ENCODE results near the gene MTMR3. TPM values are rescaled to one million over a fixed set of nuclear protein-coding genes. Genes with fewer than 3 reads are reported as not detected.

Gene MTMR3
- total RNA-seq, 4 donors from 2014 or later: 33.5 to 46.5 (median 40.8) TPM

- H3K4me3 ChIP-seq: no peak overlapping the region
- WGBS: 86% methylated on average over 3 of the region's 3 CpGs
- intact Hi-C loops (cut with DNase I): no loop called here
- TF ChIP-seq CTCF (IDR thresholded peaks at IDR 0.05) (no peak), EP300 (IDR thresholded peaks at IDR 0.05) (no peak), POLR2AphosphoS5 (IDR thresholded peaks at IDR 0.05) (no peak), POLR2A (IDR thresholded peaks at IDR 0.05; ENCODE audit: low read depth) (no peak)
- DNase-seq (ENCODE audit: extremely low spot score): no peak
- H3K9me3 ChIP-seq: no peaks in the 10 kb centered on the region
- no peaks in the 10 kb centered on the region for H3K36me3 ChIP-seq
- H3K4me1 ChIP-seq: peaks cover 0 to 4% (median 0%) of the 10 kb centered on the region in 4 donors
- no peaks in the 10 kb centered on the region for H3K27me3 ChIP-seq
- no peak overlapping the region for H3K27ac ChIP-seq (replicated peaks in 1 of 4)
Observed at GRCh38 chr22:29867851-29868250, 15.1 kb upstream of the MTMR3 start.

- no peaks in the 10 kb centered on the region for H3K27me3 ChIP-seq
- TF ChIP-seq POLR2AphosphoS5 (IDR thresholded peaks at IDR 0.05): no peak
- TF ChIP-seq CTCF (IDR thresholded peaks at IDR 0.05): no peak
- no peak for TF ChIP-seq POLR2A (IDR thresholded peaks at IDR 0.05; ENCODE audit: low read depth)
- no peak for TF ChIP-seq EP300 (IDR thresholded peaks at IDR 0.05)
- no peak overlapping the region for H3K4me3 ChIP-seq
- peaks cover 0 to 6% (median 0%) of the 10 kb centered on the region in 4 donors for H3K4me1 ChIP-seq
- H3K36me3 ChIP-seq: no peaks in the 10 kb centered on the region
- no peak for DNase-seq (ENCODE audit: extremely low spot score)
- no peak overlapping the region for H3K27ac ChIP-seq (replicated peaks in 1 of 4)
- no peaks in the 10 kb centered on the region for H3K9me3 ChIP-seq
- 65% methylated on average over 3 of the region's 3 CpGs for WGBS
- intact Hi-C loops (cut with DNase I): no loop called here
Observed at GRCh38 chr22:29870574-29870973, 12.4 kb upstream of the MTMR3 start.

- H3K36me3 ChIP-seq: no peaks in the 10 kb centered on the region
- no peak overlapping the region for H3K27ac ChIP-seq (replicated peaks in 1 of 4)
- no peak overlapping the region for H3K4me3 ChIP-seq
- peaks cover 0 to 6% (median 0%) of the 10 kb centered on the region in 4 donors for H3K4me1 ChIP-seq
- intact Hi-C loops (cut with DNase I): no loop called here
- no peak for DNase-seq (ENCODE audit: extremely low spot score)
- 37% methylated on average over 5 of the region's 5 CpGs for WGBS
- H3K27me3 ChIP-seq: no peaks in the 10 kb centered on the region
- TF ChIP-seq POLR2A (IDR thresholded peaks at IDR 0.05; ENCODE audit: low read depth) (no peak), CTCF (IDR thresholded peaks at IDR 0.05) (no peak), POLR2AphosphoS5 (IDR thresholded peaks at IDR 0.05) (no peak), EP300 (IDR thresholded peaks at IDR 0.05) (no peak)
- no peaks in the 10 kb centered on the region for H3K9me3 ChIP-seq
Observed at GRCh38 chr22:29871684-29872083, 11.3 kb upstream of the MTMR3 start.

GRCh38 chr22:29872144-29872893 is 10.7 kb upstream of the MTMR3 start:
- 100% methylated on average over 2 of the region's 3 CpGs for WGBS
- Histone ChIP-seq H3K36me3 (no peaks in the 10 kb centered on the region), H3K4me3 (no peak overlapping the region), H3K27ac (replicated peaks in 1 of 4) (no peak overlapping the region), H3K9me3 (no peaks in the 10 kb centered on the region), H3K27me3 (no peaks in the 10 kb centered on the region), H3K4me1 (peaks cover 0 to 6% (median 0%) of the 10 kb centered on the region in 4 donors)
- TF ChIP-seq POLR2A (IDR thresholded peaks at IDR 0.05; ENCODE audit: low read depth) (no peak), POLR2AphosphoS5 (IDR thresholded peaks at IDR 0.05) (no peak), EP300 (IDR thresholded peaks at IDR 0.05) (no peak), CTCF (IDR thresholded peaks at IDR 0.05) (no peak)
- no peak for DNase-seq (ENCODE audit: extremely low spot score)
- intact Hi-C loops (cut with DNase I): no loop called here

Data from esophagus muscularis mucosa (tissue), 4 donors.